Endothelial cell of umbilical vein (primary cell): ENCODE data around the gene EXOSC2. TPM values are rescaled to one million over a fixed set of nuclear protein-coding genes. Genes with fewer than 3 reads are reported as not detected.

Experiments used
- BruUV-seq: library from RNA; stranded (reverse); fragments of 400-500 nt; replicated peaks from 2 replicates; lab custom pipeline; 2021; lab: Mats Ljungman, UMichigan
- CTCF ChIA-PET: fragments of 300-600, 350-600 bp; sonication (Branson Sonifier 250); formaldehyde crosslinking; loops from one replicate; lab custom pipeline; 2021; ENCODE audit warnings: antibody characterized with exemption, inconsistent platforms; lab: Charles Lee
- POLR2A ChIA-PET: fragments of 300-600, 350-600 bp; sonication (Branson Sonifier 250); formaldehyde crosslinking; loops from one replicate; lab custom pipeline; 2021; ENCODE audit warnings: antibody characterized with exemption, inconsistent platforms; lab: Charles Lee
- DNase-seq: peaks from one replicate; pipeline ENCODE4 v3.0.0-alpha.2; 2011; ENCODE audit warnings: low read depth, low spot score
- FAIRE-seq: peaks from 2 replicates; lab custom pipeline; 2011; peaks lifted over from hg19 to GRCh38; lab: Jason Lieb, UNC
- H2AFZ ChIP-seq: 2 replicates; pipeline ENCODE4 v1.6.0; 2012; ENCODE audit warnings: low read depth, low read length, control low read depth, inconsistent platforms
- H3K27ac ChIP-seq: 2 replicates; pipeline ENCODE4 v1.5.1; 2011; ENCODE audit warnings: low read depth, mild to moderate bottlenecking, control low read depth, low read length, moderate library complexity; ENCODE audit not compliant: insufficient read depth
- H3K27me3 ChIP-seq, 2 experiments: 2 replicates each; pipeline versions ENCODE4 v1.6.0 to v1.6.1; 2011; ENCODE audit warnings: low read length in 2 of 2, mixed read lengths in 1 of 2; ENCODE audit not compliant: control insufficient read depth in 2 of 2, insufficient read depth in 2 of 2
- H3K36me3 ChIP-seq, 2 experiments: 2 replicates in 1 of 2; 3 replicates in 1 of 2; pipeline ENCODE4 v1.5.1; 2011; ENCODE audit warnings: low read length in 2 of 2, mild to moderate bottlenecking in 1 of 2, moderate library complexity in 1 of 2; ENCODE audit not compliant: control insufficient read depth in 2 of 2, insufficient read depth in 2 of 2; ENCODE audit errors: extremely low read depth in 1 of 2
- H3K4me1 ChIP-seq: 3 replicates; pipeline ENCODE4 v1.5.1; 2011; ENCODE audit warnings: mild to moderate bottlenecking, low read length; ENCODE audit not compliant: control insufficient read depth, insufficient read depth; ENCODE audit errors: extremely low read depth
- H3K4me2 ChIP-seq: 2 replicates; pipeline ENCODE4 v1.6.1; 2011; ENCODE audit warnings: low read length, control low read depth, mixed read lengths; ENCODE audit not compliant: insufficient read depth
- H3K4me3 ChIP-seq, 3 experiments: fragments of 200-600 bp in 1 of 3; sonication (generic), shearing (Covaris generic) in 1 of 3; replicated peaks in 1 of 3; 2 replicates each; pipeline ENCODE4 v1.5.1; 2011 to 2016; ENCODE audit warnings: control low read depth in 3 of 3, low read length in 3 of 3, mild to moderate bottlenecking in 2 of 3, inconsistent platforms in 1 of 3, low read depth in 1 of 3, moderate library complexity in 1 of 3; ENCODE audit not compliant: insufficient read depth in 1 of 3
- H3K79me2 ChIP-seq: 2 replicates; pipeline ENCODE4 v1.6.0; 2012; ENCODE audit warnings: low read length, inconsistent platforms; ENCODE audit not compliant: control insufficient read depth, insufficient read depth
- H3K9ac ChIP-seq: replicated peaks from 2 replicates; pipeline ENCODE3; 2011; ENCODE audit warnings: low read length, control low read depth; ENCODE audit not compliant: insufficient read depth; ENCODE audit errors: extremely low read depth
- H3K9me1 ChIP-seq: replicated peaks from 3 replicates; pipeline ENCODE4 v1.6.0; 2011; ENCODE audit warnings: mild to moderate bottlenecking, low read length; ENCODE audit not compliant: control insufficient read depth, insufficient read depth; ENCODE audit errors: extremely low read depth
- H3K9me3 ChIP-seq: replicated peaks from 2 replicates; pipeline ENCODE4 v1.5.1; 2012; ENCODE audit warnings: low read length, inconsistent platforms; ENCODE audit not compliant: control insufficient read depth, insufficient read depth
- H4K20me1 ChIP-seq: replicated peaks from 2 replicates; pipeline ENCODE3; 2011; ENCODE audit warnings: mild to moderate bottlenecking, low read length; ENCODE audit not compliant: control insufficient read depth, insufficient read depth; ENCODE audit errors: extremely low read depth
- CTCF ChIP-seq, 2 donors: IDR thresholded peaks; 1 replicate in 1 of 2; 2 replicates in 1 of 2; pipeline ENCODE4 v1.5.1; 2011; ENCODE audit warnings: low read length in 2 of 2, mild to moderate bottlenecking in 2 of 2, moderate library complexity in 2 of 2, control low read depth in 1 of 2, inconsistent platforms in 1 of 2, low read depth in 1 of 2; ENCODE audit not compliant: insufficient read depth in 1 of 2; ENCODE audit errors: extremely low read depth in 1 of 2
- EZH2 ChIP-seq: IDR thresholded peaks from 2 replicates; pipeline ENCODE4 v1.6.1; 2012; ENCODE audit warnings: borderline replicate concordance, low read depth, mild to moderate bottlenecking, moderate library complexity, low read length, inconsistent platforms; ENCODE audit not compliant: severe bottlenecking
- FOS ChIP-seq: IDR thresholded peaks from 2 replicates; pipeline ENCODE4 v1.6.1; 2011; ENCODE audit warnings: mild to moderate bottlenecking, low read length, moderate library complexity, borderline replicate concordance; ENCODE audit not compliant: insufficient read depth
- JUN ChIP-seq: IDR thresholded peaks from 2 replicates; pipeline ENCODE4 v1.6.1; 2011; ENCODE audit warnings: borderline replicate concordance, low read depth; ENCODE audit not compliant: insufficient read length, insufficient read depth
- MAX ChIP-seq: IDR thresholded peaks from 2 replicates; pipeline ENCODE4 v1.6.1; 2011; ENCODE audit not compliant: insufficient read depth, insufficient read length
- MYC ChIP-seq: IDR thresholded peaks from one replicate; pipeline ENCODE4 v1.6.1; 2011; ENCODE audit warnings: mild to moderate bottlenecking, low read depth, low read length
- POLR2AphosphoS5 ChIP-seq: IDR thresholded peaks from 2 replicates; pipeline ENCODE4 v1.6.1; 2012; ENCODE audit warnings: low read depth, mild to moderate bottlenecking, control low read depth, low read length, moderate library complexity; ENCODE audit not compliant: insufficient read depth
- dilution Hi-C: fragments of 300-500 bp; cut with MboI; formaldehyde crosslinking; loops from one replicate; pipeline ENCODE4 v1.15.0; 2019; ENCODE audit warnings: low sequenced_read_pairs; ENCODE audit not compliant: extremely low pct_ligation_motif_present
- intact Hi-C: fragments of 100-400 bp; cut with micrococcal nuclease; formaldehyde crosslinking; loops from one replicate; pipeline ENCODE4 v1.10.0; 2022
- polyA plus RNA-seq, 4 experiments: library from polyadenylated mRNA; depleted of rRNA in 3 of 4; stranded (reverse) in 3 of 4; unstranded in 1 of 4; fragments of >200 nt; gene quantifications; 2 replicates each; pipeline versions ENCODE4 v1.2.1 to v1.2.3, GENCODE V29; 2011 to 2012; ENCODE audit warnings: missing spikeins in 1 of 4
- total RNA-seq: library from RNA; stranded (reverse); gene quantifications from 2 replicates; pipeline ENCODE4 v1.2.3, GENCODE V29; 2021

The EXOSC2 gene
- total and polyA plus RNA-seq, 2 donors (not counting 3 experiments of a cell fraction or from before 2014, with no cell fraction given), result 25.5 to 44.4 TPM

DNA sequence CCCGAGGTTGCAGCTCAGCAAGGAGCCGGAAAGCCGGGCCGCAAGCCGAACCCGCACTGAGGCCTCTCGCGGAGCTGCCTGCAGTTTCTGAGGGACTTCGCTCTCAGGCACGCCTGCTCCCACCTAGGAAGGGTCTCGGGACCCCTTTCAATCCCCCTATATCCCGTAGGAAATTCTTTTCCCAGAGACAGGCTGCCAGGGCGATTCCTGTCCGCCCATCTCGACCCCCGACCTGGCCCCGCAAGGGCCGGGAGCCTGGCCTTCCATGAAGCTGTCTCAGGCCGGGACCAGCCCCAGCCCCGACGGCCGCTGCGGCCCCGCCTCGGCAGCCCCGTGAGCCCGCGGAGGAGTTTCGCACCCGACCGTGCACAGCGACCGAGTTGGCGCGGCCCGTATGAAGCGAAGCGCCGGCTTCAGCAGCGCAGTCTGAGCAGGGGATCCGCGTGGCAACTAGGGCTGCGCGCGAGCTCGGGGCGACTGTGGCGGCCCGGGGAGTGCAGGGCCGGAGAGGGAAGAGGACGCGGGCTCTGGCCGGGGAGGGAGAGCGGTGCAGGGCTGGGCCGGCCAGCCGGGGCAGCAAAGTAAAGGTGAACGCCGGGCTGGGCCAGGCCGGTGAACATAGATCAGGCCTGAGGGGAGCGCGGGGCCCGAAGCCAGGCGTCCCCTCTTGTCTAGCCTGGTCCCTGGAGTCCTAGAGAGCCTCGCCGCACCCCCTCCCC is 30.2 kb upstream of the EXOSC2 start:
- peaks cover 86 to 97% of the 10 kb centered on the region in 2 experiments for H3K27me3 ChIP-seq
- H3K36me3 ChIP-seq, result no peaks in the 10 kb centered on the region
- dilution Hi-C loops (no loop called here), intact Hi-C loops (no loop called here)
- H3K27ac ChIP-seq, result no peak overlapping the region
- FAIRE-seq, result no peak
- H3K9me1 ChIP-seq, result no peaks in the 10 kb centered on the region
- H2AFZ ChIP-seq, result no peak overlapping the region
- CTCF ChIA-PET, result interaction anchor here (0.8 to 1.9 kb wide), 2 partner anchors 10 to 18 kb away, joined by 3 to 7 read pairs; no protein-coding TSS in a partner anchor
- no peak overlapping the region for H3K4me3 ChIP-seq
- no peak for DNase-seq
- POLR2A ChIA-PET, result no interaction called here
- no peaks in the 10 kb centered on the region for H3K79me2 ChIP-seq
- no peaks in the 10 kb centered on the region for H3K9me3 ChIP-seq
- H3K4me2 ChIP-seq, result no peak overlapping the region
- no peak overlapping the region for H3K9ac ChIP-seq
- BruUV-seq, result no TSS peak
- H4K20me1 ChIP-seq, result no peaks in the 10 kb centered on the region
- TF ChIP-seq FOS (no peak), POLR2AphosphoS5 (no peak), EZH2 (peak; percentile 86), MYC (no peak), MAX (no peak), JUN (no peak)
- no peaks in the 10 kb centered on the region for H3K4me1 ChIP-seq

- ChIA-PET POLR2A (no interaction called here), CTCF (interaction anchor here (0.8 kb wide), 1 partner anchor 10 kb away, joined by 3 read pairs; no protein-coding TSS in a partner anchor)
- TF ChIP-seq CTCF (IDR thresholded peaks at IDR 0.05; ENCODE audit: extremely low read depth in 1 of 2, insufficient read depth in 1 of 2, low read depth in 1 of 2, low read length in 2 of 2), result no peak
- no peak for TF ChIP-seq POLR2AphosphoS5
- no peak overlapping the region for H3K4me2 ChIP-seq
- no peak overlapping the region for H3K9ac ChIP-seq
- H3K36me3 ChIP-seq, result no peaks in the 10 kb centered on the region
- BruUV-seq, result no TSS peak
- DNase-seq (no peak), FAIRE-seq (no peak)
- H3K79me2 ChIP-seq, result no peaks in the 10 kb centered on the region
- H3K27me3 ChIP-seq, result peaks cover 82 to 96% of the 10 kb centered on the region in 2 experiments
- H3K4me3 ChIP-seq, result no peak overlapping the region
- no peaks in the 10 kb centered on the region for H4K20me1 ChIP-seq
- no peak overlapping the region for H2AFZ ChIP-seq
- intact Hi-C loops, result no loop called here
- H3K9me1 ChIP-seq, result no peaks in the 10 kb centered on the region
- H3K4me1 ChIP-seq, result no peaks in the 10 kb centered on the region
- H3K27ac ChIP-seq, result no peak overlapping the region
- dilution Hi-C loops, result no loop called here
- no peaks in the 10 kb centered on the region for H3K9me3 ChIP-seq
Measured at GRCh38 chr9:130663977-130664250, 29.7 kb upstream of the EXOSC2 start.
